H1 (cell line): ENCODE data around the gene NAV2.

Source experiments
- CEBPB ChIP-seq: IDR thresholded peaks from 2 replicates; pipeline ENCODE4 v1.6.1; 2012; ENCODE audit warnings: low read depth, low read length
- EP300 ChIP-seq, 2 experiments: IDR thresholded peaks; 1 replicate in 1 of 2; 2 replicates in 1 of 2; pipeline ENCODE4 v1.6.1; 2011 to 2012; ENCODE audit warnings: low read depth in 2 of 2, low read length in 2 of 2, mild to moderate bottlenecking in 2 of 2, borderline replicate concordance in 1 of 2, inconsistent platforms in 1 of 2, moderate library complexity in 1 of 2
- GABPA ChIP-seq: IDR thresholded peaks from 2 replicates; pipeline ENCODE4 v1.6.1; 2011; ENCODE audit warnings: mild to moderate bottlenecking, low read length, moderate library complexity, borderline replicate concordance; ENCODE audit not compliant: insufficient read depth
- HDAC2 ChIP-seq, 2 experiments: fragments of 300-600 bp in 1 of 2; sonication (generic) in 1 of 2; IDR thresholded peaks; 2 replicates each; pipeline ENCODE4 v1.6.1; 2011 to 2012; ENCODE audit warnings: low read depth in 2 of 2, low read length in 2 of 2, mild to moderate bottlenecking in 2 of 2, moderate library complexity in 2 of 2, borderline replicate concordance in 1 of 2, inconsistent platforms in 1 of 2
- POLR2A ChIP-seq, 2 experiments: IDR thresholded peaks; 1 replicate in 1 of 2; 2 replicates in 1 of 2; pipeline ENCODE4 v1.6.1; 2011; ENCODE audit warnings: low read depth in 2 of 2, low read length in 2 of 2, mild to moderate bottlenecking in 2 of 2; ENCODE audit errors: control extremely low read depth in 1 of 2
- SUZ12 ChIP-seq: fragments of 200-600 bp; sonication (generic); IDR thresholded peaks from 2 replicates; pipeline ENCODE4 v1.6.1; 2012; ENCODE audit warnings: mild to moderate bottlenecking, inconsistent platforms, low read length, moderate library complexity, mixed read lengths
- TF ChIP-seq, protein P1 (sequence below), 3 experiments: IDR thresholded peaks; 1 replicate in 2 of 3; 2 replicates in 1 of 3; pipeline versions ENCODE4 v1.5.1 to v1.6.1; 2011; ENCODE audit warnings: low read length in 3 of 3, mild to moderate bottlenecking in 3 of 3, inconsistent platforms in 2 of 3, low read depth in 1 of 3, moderate library complexity in 1 of 3; ENCODE audit not compliant: insufficient read depth in 1 of 3; ENCODE audit errors: control extremely low read depth in 1 of 3

DNA sequence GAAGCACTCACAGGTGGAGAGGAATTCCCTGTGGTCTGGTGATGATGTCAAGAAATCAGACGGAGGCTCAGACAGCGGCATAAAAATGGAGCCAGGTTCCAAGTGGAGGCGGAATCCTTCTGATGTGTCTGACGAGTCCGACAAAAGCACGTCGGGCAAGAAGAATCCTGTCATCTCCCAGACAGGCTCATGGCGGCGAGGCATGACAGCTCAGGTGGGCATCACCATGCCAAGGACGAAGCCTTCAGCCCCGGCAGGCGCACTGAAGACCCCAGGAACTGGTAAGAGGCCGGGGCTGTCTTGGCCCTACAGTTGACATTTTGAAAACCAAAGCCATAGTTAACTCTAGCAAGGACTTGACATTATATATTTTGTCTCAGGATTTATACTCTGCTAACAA lies 331.4 kb downstream of the NAV2 start:
- TF ChIP-seq CEBPB (no peak), EP300 (IDR thresholded peaks at IDR 0.05; ENCODE audit: borderline replicate concordance in 1 of 2, low read depth in 2 of 2, low read length in 2 of 2) (no peak), GABPA (no peak), SUZ12 (no peak), HDAC2 (IDR thresholded peaks at IDR 0.05; ENCODE audit: borderline replicate concordance in 1 of 2, low read depth in 2 of 2, low read length in 2 of 2) (no peak), POLR2A (IDR thresholded peaks at IDR 0.05; ENCODE audit: control extremely low read depth in 1 of 2, low read depth in 2 of 2, low read length in 2 of 2) (no peak)
- TF ChIP-seq, protein P1, sequence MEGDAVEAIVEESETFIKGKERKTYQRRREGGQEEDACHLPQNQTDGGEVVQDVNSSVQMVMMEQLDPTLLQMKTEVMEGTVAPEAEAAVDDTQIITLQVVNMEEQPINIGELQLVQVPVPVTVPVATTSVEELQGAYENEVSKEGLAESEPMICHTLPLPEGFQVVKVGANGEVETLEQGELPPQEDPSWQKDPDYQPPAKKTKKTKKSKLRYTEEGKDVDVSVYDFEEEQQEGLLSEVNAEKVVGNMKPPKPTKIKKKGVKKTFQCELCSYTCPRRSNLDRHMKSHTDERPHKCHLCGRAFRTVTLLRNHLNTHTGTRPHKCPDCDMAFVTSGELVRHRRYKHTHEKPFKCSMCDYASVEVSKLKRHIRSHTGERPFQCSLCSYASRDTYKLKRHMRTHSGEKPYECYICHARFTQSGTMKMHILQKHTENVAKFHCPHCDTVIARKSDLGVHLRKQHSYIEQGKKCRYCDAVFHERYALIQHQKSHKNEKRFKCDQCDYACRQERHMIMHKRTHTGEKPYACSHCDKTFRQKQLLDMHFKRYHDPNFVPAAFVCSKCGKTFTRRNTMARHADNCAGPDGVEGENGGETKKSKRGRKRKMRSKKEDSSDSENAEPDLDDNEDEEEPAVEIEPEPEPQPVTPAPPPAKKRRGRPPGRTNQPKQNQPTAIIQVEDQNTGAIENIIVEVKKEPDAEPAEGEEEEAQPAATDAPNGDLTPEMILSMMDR (IDR thresholded peaks at IDR 0.05; ENCODE audit: control extremely low read depth in 1 of 3, insufficient read depth in 1 of 3, low read depth in 1 of 3, low read length in 3 of 3) = no peak
